ENCODE data around the gene EXOC3L1. TPM values are rescaled to one million over a fixed set of nuclear protein-coding genes. Genes with fewer than 3 reads are reported as not detected.

EXOC3L1 gene
- total and polyA plus RNA-seq, 2 of the 4 experiments (the other 2 are of a cell fraction): not detected

- DNase-seq: no peak
- H3K79me1 ChIP-seq (ENCODE audit: low read depth in 1 of 2, low read length in 2 of 2): peaks cover 27 to 65% of the 10 kb centered on the region in 2 experiments
- peaks cover 7% of the 10 kb centered on the region; the same call in 1 of the 2 replicates for H4K20me1 ChIP-seq (ENCODE audit: insufficient read depth, low read length)
- intact Hi-C loops (cut with micrococcal nuclease): no loop called here
- no peak overlapping the region for H2BK5ac ChIP-seq (ENCODE audit: low read depth, low read length, poor library complexity, severe bottlenecking)
- H2BK20ac ChIP-seq (ENCODE audit: low read depth, low read length): no peak overlapping the region
- no peaks in the 10 kb centered on the region for H3K27me3 ChIP-seq (ENCODE audit: control insufficient read depth, insufficient read depth, low read length)
- no peak overlapping the region for H3K4ac ChIP-seq (ENCODE audit: low read depth, low read length)
- H2AK9ac ChIP-seq (replicated peaks; ENCODE audit: low read depth, low read length, poor library complexity): peak overlapping the region; percentile 1
- peaks cover 12% of the 10 kb centered on the region for H3K9me1 ChIP-seq (ENCODE audit: insufficient read depth, low read length)
- H2AK5ac ChIP-seq (ENCODE audit: low read depth, low read length): no peak overlapping the region
- no peak overlapping the region for H3K27ac ChIP-seq (ENCODE audit: insufficient read depth, low read length)
- TF ChIP-seq MAFK (IDR thresholded peaks at IDR 0.05; ENCODE audit: low read depth, low read length): no peak
- no peak for TF ChIP-seq POLR2A (IDR thresholded peaks at IDR 0.05; ENCODE audit: low read depth, low read length)
- TF ChIP-seq CEBPB (IDR thresholded peaks at IDR 0.05; ENCODE audit: low read depth, low read length): no peak
- TF ChIP-seq CHD1 (IDR thresholded peaks at IDR 0.05; ENCODE audit: low read depth, low read length): no peak
- no peak for TF ChIP-seq RAD21 (IDR thresholded peaks at IDR 0.05; ENCODE audit: low read length)
- no peak for TF ChIP-seq SMC3 (IDR thresholded peaks at IDR 0.05; ENCODE audit: low read depth, low read length)
- no peak for TF ChIP-seq RFX5 (IDR thresholded peaks at IDR 0.05; ENCODE audit: low read depth, low read length)
- no peak for TF ChIP-seq MXI1 (IDR thresholded peaks at IDR 0.05; ENCODE audit: borderline replicate concordance, low read depth, low read length)
- TF ChIP-seq ELK1 (IDR thresholded peaks at IDR 0.05; ENCODE audit: borderline replicate concordance, low read depth, low read length): no peak
- TF ChIP-seq FOS (IDR thresholded peaks at IDR 0.05; ENCODE audit: low read depth, low read length): no peak
- TF ChIP-seq BHLHE40 (IDR thresholded peaks at IDR 0.05; ENCODE audit: low read depth, low read length): no peak
- 96% methylated on average over 24 of the region's 32 CpGs; no CpG with 5 or more reads in 1 of the 2 experiments for WGBS, 2 experiments (ENCODE audit: extremely low coverage in 2 of 2, insufficient read length in 1 of 2)
- no peak overlapping the region for H2BK120ac ChIP-seq (ENCODE audit: low read depth, low read length)
- in situ Hi-C loops (cut with MboI; ENCODE audit: low sequenced_read_pairs): no loop called here
- H3K9me3 ChIP-seq (ENCODE audit: control insufficient read depth, insufficient read depth, low read length): no peaks in the 10 kb centered on the region
- no peak overlapping the region for H3K4me2 ChIP-seq (ENCODE audit: low read depth, low read length)
- peaks cover 12% of the 10 kb centered on the region for H3K4me1 ChIP-seq (ENCODE audit: control insufficient read depth, insufficient read depth, low read length)
- POLR2A ChIA-PET (ENCODE audit: unreplicated experiment): no interaction called here
- no peak overlapping the region for H2BK15ac ChIP-seq (ENCODE audit: low read depth, low read length)
- CTCF ChIA-PET: no interaction called here
- H3K14ac ChIP-seq (replicated peaks; ENCODE audit: low read depth, low read length): no peak overlapping the region
- H4K8ac ChIP-seq (ENCODE audit: low read depth in 2 of 2, low read length in 2 of 2): no peak overlapping the region
- no peak overlapping the region for H3K56ac ChIP-seq (ENCODE audit: extremely low read depth, insufficient read depth, low read length)
- H2AFZ ChIP-seq (replicated peaks; ENCODE audit: low read length, poor library complexity): no peak overlapping the region
- H3K9ac ChIP-seq (ENCODE audit: low read depth, low read length): no peak overlapping the region
- dilution Hi-C loops (cut with HindIII; ENCODE audit: low sequenced_read_pairs, unreplicated experiment): no loop called here
- H4K5ac ChIP-seq (ENCODE audit: low read depth, low read length): no peak overlapping the region
- BruUV-seq (replicated peaks): no TSS peak
- H3K18ac ChIP-seq (ENCODE audit: low read depth, low read length): no peak overlapping the region
- no peak overlapping the region for H3K4me3 ChIP-seq (ENCODE audit: insufficient read depth, low read depth, low read length)
- no peak for ATAC-seq (ENCODE audit: low read depth)
- H3K23ac ChIP-seq (ENCODE audit: low read depth, low read length): no peak overlapping the region
- no peak overlapping the region for H4K91ac ChIP-seq (ENCODE audit: insufficient read depth, low read depth, low read length)
- peaks cover 59% of the 10 kb centered on the region for H3K36me3 ChIP-seq (ENCODE audit: control insufficient read depth, insufficient read depth, low read length)
These were observed 40.2 kb upstream of the EXOC3L1 start for GRCh38 chr16:67229906-67230808.
